HCT116 (cell line): ENCODE measurements around the gene PUM1. TPM values are rescaled to one million over a fixed set of nuclear protein-coding genes. Genes with fewer than 3 reads are reported as not detected.

Source experiments
- ATAC-seq: fragments of 200-7000 bp; cut with Tn5 transposase; 2 replicates; pipeline ENCODE4 v1.9.1; 2020; ENCODE audit warnings: mild to moderate bottlenecking, moderate library complexity
- BruUV-seq: library from RNA; stranded (reverse); fragments of 400-500 nt; replicated peaks from 2 replicates; lab custom pipeline; 2021; lab: Mats Ljungman, UMichigan
- CTCF ChIA-PET: fragments of 300-600 bp; sonication (Branson Sonifier 250); formaldehyde crosslinking; loops from one replicate; lab custom pipeline; 2021; ENCODE audit warnings: antibody characterized with exemption; lab: Charles Lee
- POLR2A ChIA-PET: fragments of 300-600, 350-600 bp; sonication (Branson Sonifier 250); formaldehyde crosslinking; loops from one replicate; lab custom pipeline; 2021; ENCODE audit warnings: antibody characterized with exemption; lab: Charles Lee
- RAD21 ChIA-PET, 2 experiments: fragments of 300-600 bp; sonication (Branson Sonifier 250); formaldehyde crosslinking; loops; one replicate each; lab custom pipeline; 2023; ENCODE audit warnings: low total read pairs in 2 of 2; ENCODE audit not compliant: uncharacterized antibody in 2 of 2, unreplicated experiment in 2 of 2, low non-redundant PET in 1 of 2; lab: Charles Lee
- DNase-seq: peaks from one replicate; pipeline ENCODE4 v3.0.0-alpha.2; 2010; ENCODE audit warnings: low read depth, low spot score
- H2AFZ ChIP-seq: fragments of 200-600 bp; shearing (Covaris generic), sonication (generic); 2 replicates; pipeline ENCODE4 v1.6.1; 2017; ENCODE audit warnings: low read depth, mixed run types, mixed read lengths, antibody characterized with exemption, low read length; ENCODE audit not compliant: poor library complexity, severe bottlenecking
- H3K27ac ChIP-seq: 2 replicates; pipeline ENCODE4 v1.5.1; 2012; ENCODE audit warnings: low read depth, low read length
- H3K27me3 ChIP-seq: fragments of 200-600 bp; sonication (generic); 2 replicates; pipeline ENCODE4 v1.6.1; 2016; ENCODE audit warnings: mixed run types, low read length, mixed read lengths; ENCODE audit not compliant: insufficient read depth
- H3K36me3 ChIP-seq, 2 experiments: fragments of 200-500 bp in 1 of 2; fragments of 200-600 bp in 1 of 2; sonication (Bioruptor generic) in 1 of 2; sonication (generic) in 1 of 2; 2 replicates each; pipeline versions ENCODE4 v1.5.1 to v1.6.1; 2014 to 2016; ENCODE audit warnings: low read length in 2 of 2, inconsistent platforms in 1 of 2, mixed read lengths in 1 of 2, mixed run types in 1 of 2; ENCODE audit not compliant: insufficient read depth in 2 of 2, control insufficient read depth in 1 of 2
- H3K4me1 ChIP-seq, 2 experiments: fragments of 200-600 bp in 1 of 2; sonication (generic) in 1 of 2; 2 replicates each; pipeline versions ENCODE4 v1.5.1 to v1.6.1; 2012 to 2017; ENCODE audit warnings: low read length in 2 of 2, inconsistent platforms in 1 of 2, mild to moderate bottlenecking in 1 of 2, mixed read lengths in 1 of 2, mixed run types in 1 of 2, moderate library complexity in 1 of 2; ENCODE audit not compliant: insufficient read depth in 2 of 2, control insufficient read depth in 1 of 2
- H3K4me2 ChIP-seq: fragments of 200-600 bp; sonication (generic); 2 replicates; pipeline ENCODE4 v1.6.1; 2017; ENCODE audit warnings: mixed run types, low read length, mixed read lengths
- H3K4me3 ChIP-seq, 2 experiments: fragments of 200-600 bp in 1 of 2; sonication (generic) in 1 of 2; replicated peaks in 1 of 2; 2 replicates each; pipeline ENCODE4 v1.5.1; 2011 to 2016; ENCODE audit warnings: low read length in 2 of 2, control low read depth in 1 of 2, low read depth in 1 of 2, mild to moderate bottlenecking in 1 of 2, mixed read lengths in 1 of 2, mixed run types in 1 of 2
- H3K79me2 ChIP-seq: fragments of 200-600 bp; sonication (generic); 2 replicates; pipeline ENCODE4 v1.6.1; 2017; ENCODE audit warnings: mild to moderate bottlenecking, mixed run types, low read length, moderate library complexity, mixed read lengths; ENCODE audit not compliant: insufficient read depth
- H3K9ac ChIP-seq: fragments of 200-600 bp; sonication (generic); 2 replicates; pipeline ENCODE4 v1.6.1; 2016; ENCODE audit warnings: low read length, mixed read lengths
- H3K9me2 ChIP-seq: fragments of 200-600 bp; sonication (generic), shearing (Covaris generic); 2 replicates; pipeline ENCODE4 v1.6.1; 2017; ENCODE audit warnings: mixed run types, mild to moderate bottlenecking, moderate library complexity; ENCODE audit not compliant: insufficient read depth
- H3K9me3 ChIP-seq, 2 experiments: fragments of 200-500 bp in 1 of 2; fragments of 200-600 bp in 1 of 2; sonication (Bioruptor generic) in 1 of 2; sonication (generic) in 1 of 2; 2 replicates each; pipeline ENCODE4 v1.6.1; 2014 to 2017; ENCODE audit warnings: low read length in 2 of 2, mixed read lengths in 2 of 2, inconsistent platforms in 1 of 2, low read depth in 1 of 2, mild to moderate bottlenecking in 1 of 2, mixed run types in 1 of 2, moderate library complexity in 1 of 2; ENCODE audit not compliant: control insufficient read depth in 1 of 2, insufficient read depth in 1 of 2
- H4K20me1 ChIP-seq: fragments of 200-600 bp; sonication (generic), shearing (Covaris generic); 2 replicates; pipeline ENCODE4 v1.6.1; 2017; ENCODE audit warnings: mixed run types, mild to moderate bottlenecking, moderate library complexity; ENCODE audit not compliant: insufficient read depth
- ATF3 ChIP-seq: IDR thresholded peaks from 2 replicates; pipeline ENCODE4 v1.6.1; 2012
- CTCF ChIP-seq, 3 experiments: fragments of 200-600 bp in 1 of 3; sonication (generic) in 1 of 3; IDR thresholded peaks in 2 of 3; conservative IDR thresholded peaks in 1 of 3; 2 replicates each; pipeline ENCODE4 v1.5.1; 2012 to 2017; ENCODE audit warnings: low read depth in 2 of 3, low read length in 2 of 3, antibody characterized with exemption in 1 of 3, borderline replicate concordance in 1 of 3, control low read depth in 1 of 3, mild to moderate bottlenecking in 1 of 3, mixed read lengths in 1 of 3, mixed run types in 1 of 3, moderate library complexity in 1 of 3; ENCODE audit not compliant: insufficient read depth in 1 of 3
- EGR1 ChIP-seq: IDR thresholded peaks from 2 replicates; pipeline ENCODE4 v1.6.1; 2012; ENCODE audit warnings: low read depth
- ELF1 ChIP-seq: IDR thresholded peaks from 2 replicates; pipeline ENCODE4 v1.6.1; 2012; ENCODE audit warnings: low read depth, borderline replicate concordance
- EZH2 ChIP-seq: fragments of 200-600 bp; sonication (generic); IDR thresholded peaks from 2 replicates; pipeline ENCODE4 v1.6.1; 2017; ENCODE audit warnings: antibody characterized with exemption, mixed run types
- FOSL1 ChIP-seq: IDR thresholded peaks from 2 replicates; pipeline ENCODE4 v1.6.1; 2012; ENCODE audit warnings: low read depth
- MAX ChIP-seq: IDR thresholded peaks from 2 replicates; pipeline ENCODE4 v1.6.1; 2012
- POLR2A ChIP-seq: IDR thresholded peaks from 2 replicates; pipeline ENCODE4 v1.7.0; 2011; ENCODE audit warnings: borderline replicate concordance; ENCODE audit not compliant: insufficient read depth, insufficient read length; ENCODE audit errors: extremely low read depth
- RAD21 ChIP-seq: IDR thresholded peaks from 2 replicates; pipeline ENCODE4 v1.6.1; 2012; ENCODE audit warnings: low read depth, mild to moderate bottlenecking
- SIN3A ChIP-seq: IDR thresholded peaks from 2 replicates; pipeline ENCODE4 v1.6.1; 2012; ENCODE audit warnings: low read depth
- SRF ChIP-seq: IDR thresholded peaks from 2 replicates; pipeline ENCODE4 v1.6.1; 2012; ENCODE audit warnings: low read depth
- TCF7L2 ChIP-seq: IDR thresholded peaks from 2 replicates; pipeline ENCODE4 v1.7.0; 2011; ENCODE audit warnings: borderline replicate concordance, inconsistent platforms; ENCODE audit not compliant: insufficient read depth, insufficient read length; ENCODE audit errors: extremely low read depth
- YY1 ChIP-seq: IDR thresholded peaks from 2 replicates; pipeline ENCODE4 v1.6.1; 2011; ENCODE audit warnings: low read length, low read depth, moderate library complexity, mild to moderate bottlenecking; ENCODE audit not compliant: insufficient replicate concordance; ENCODE audit errors: extremely low read depth
- ZFX ChIP-seq: fragments of 450-650 bp; IDR thresholded peaks from 2 replicates; pipeline ENCODE4 v1.6.1; 2017
- ZNF274 ChIP-seq: fragments of 200-500 bp; sonication (Bioruptor generic); IDR thresholded peaks from 2 replicates; pipeline ENCODE4 v1.6.1; 2014; ENCODE audit warnings: mild to moderate bottlenecking, low read depth, low read length, inconsistent platforms
- intact Hi-C: fragments of 100-400 bp; cut with micrococcal nuclease; formaldehyde crosslinking; loops from 2 replicates; pipeline ENCODE4 v1.10.0; 2022
- total RNA-seq: library from RNA; stranded (reverse); gene quantifications from one replicate; pipeline ENCODE4 v1.2.1, GENCODE V29; 2021; ENCODE audit not compliant: unreplicated experiment
- TF ChIP-seq, protein P1 (sequence below): IDR thresholded peaks from 2 replicates; pipeline ENCODE4 v1.6.1; 2011; ENCODE audit warnings: mild to moderate bottlenecking, low read length, moderate library complexity; ENCODE audit not compliant: insufficient replicate concordance; ENCODE audit errors: extremely low read depth

Gene PUM1
- total RNA-seq, 1 experiment from 2014 or later, result 113 TPM

GRCh38 chr1:31069392-31069791 lies 3.9 kb upstream of the PUM1 start:
- Histone ChIP-seq H3K4me1 (peaks cover 2 to 20% of the 10 kb centered on the region in 2 experiments; a peak in 3 of 4 replicates), H4K20me1 (peaks cover 1% of the 10 kb centered on the region; the same call in 1 of the 2 replicates), H3K9me2 (no peaks in the 10 kb centered on the region), H3K4me2 (peak overlapping the region; percentile 41)
- RAD21 ChIA-PET, result no interaction called here
- intact Hi-C loops, result loop anchor here (10.0 kb wide), 1 partner anchor 85 kb away; no protein-coding TSS in a partner anchor
- ATAC-seq (no peak), DNase-seq (no peak)
- no TSS peak for BruUV-seq
- TF ChIP-seq, protein P1, sequence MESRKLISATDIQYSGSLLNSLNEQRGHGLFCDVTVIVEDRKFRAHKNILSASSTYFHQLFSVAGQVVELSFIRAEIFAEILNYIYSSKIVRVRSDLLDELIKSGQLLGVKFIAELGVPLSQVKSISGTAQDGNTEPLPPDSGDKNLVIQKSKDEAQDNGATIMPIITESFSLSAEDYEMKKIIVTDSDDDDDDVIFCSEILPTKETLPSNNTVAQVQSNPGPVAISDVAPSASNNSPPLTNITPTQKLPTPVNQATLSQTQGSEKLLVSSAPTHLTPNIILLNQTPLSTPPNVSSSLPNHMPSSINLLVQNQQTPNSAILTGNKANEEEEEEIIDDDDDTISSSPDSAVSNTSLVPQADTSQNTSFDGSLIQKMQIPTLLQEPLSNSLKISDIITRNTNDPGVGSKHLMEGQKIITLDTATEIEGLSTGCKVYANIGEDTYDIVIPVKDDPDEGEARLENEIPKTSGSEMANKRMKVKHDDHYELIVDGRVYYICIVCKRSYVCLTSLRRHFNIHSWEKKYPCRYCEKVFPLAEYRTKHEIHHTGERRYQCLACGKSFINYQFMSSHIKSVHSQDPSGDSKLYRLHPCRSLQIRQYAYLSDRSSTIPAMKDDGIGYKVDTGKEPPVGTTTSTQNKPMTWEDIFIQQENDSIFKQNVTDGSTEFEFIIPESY, result no peak
- no peak for TF ChIP-seq ZNF274
- TF ChIP-seq ATF3, result no peak
- no peak for TF ChIP-seq EGR1
- no peak for TF ChIP-seq MAX
- TF ChIP-seq SRF, result no peak
- TF ChIP-seq ZFX, result no peak
- no peak for TF ChIP-seq FOSL1
- no peak for TF ChIP-seq EZH2
- no peak for TF ChIP-seq ELF1
- TF ChIP-seq YY1, result no peak
- no peak for TF ChIP-seq POLR2A
- no peak for TF ChIP-seq RAD21
- no peak for TF ChIP-seq CTCF (IDR thresholded peaks at IDR 0.05 in 2 of 3, conservative IDR thresholded peaks at IDR 0.05 in 1 of 3; ENCODE audit: borderline replicate concordance in 1 of 3, insufficient read depth in 1 of 3, low read depth in 2 of 3, low read length in 2 of 3)
- TF ChIP-seq TCF7L2, result no peak
- no peak for TF ChIP-seq SIN3A
- TF ChIP-seq, all 23 proteins: peak for 0
- Histone ChIP-seq H2AFZ (peak overlapping the region; percentile 91), H3K27ac (no peak overlapping the region), H3K27me3 (no peaks in the 10 kb centered on the region), H3K36me3 (no peaks in the 10 kb centered on the region; a peak in 1 of 4 replicates), H3K9me3 (no peaks in the 10 kb centered on the region), H3K4me3 (no peak overlapping the region), H3K79me2 (peaks cover 12% of the 10 kb centered on the region), H3K9ac (no peak overlapping the region)
- POLR2A ChIA-PET, result no interaction called here
- CTCF ChIA-PET, result no interaction called here
